ENCODE data around the gene MPIG6B.

- TF ChIP-seq CTCF (IDR thresholded peaks at IDR 0.05; ENCODE audit: insufficient read depth, low read depth, low read length) (no peak), EZH2 (IDR thresholded peaks at IDR 0.05; ENCODE audit: insufficient read depth, low read length) (no peak)
These were observed 13.7 kb downstream of the MPIG6B start for GRCh38 chr6:31736768-31737314.
